Activated T-cell treated with anti-CD3 and anti-CD28 coated beads for 4 hours (primary cell): Measurements from ENCODE around the gene TNS3.

Experiments
- DNase-seq: peaks from one replicate; pipeline ENCODE4 v3.0.0-alpha.2; 2020

TNS3 gene

DNA sequence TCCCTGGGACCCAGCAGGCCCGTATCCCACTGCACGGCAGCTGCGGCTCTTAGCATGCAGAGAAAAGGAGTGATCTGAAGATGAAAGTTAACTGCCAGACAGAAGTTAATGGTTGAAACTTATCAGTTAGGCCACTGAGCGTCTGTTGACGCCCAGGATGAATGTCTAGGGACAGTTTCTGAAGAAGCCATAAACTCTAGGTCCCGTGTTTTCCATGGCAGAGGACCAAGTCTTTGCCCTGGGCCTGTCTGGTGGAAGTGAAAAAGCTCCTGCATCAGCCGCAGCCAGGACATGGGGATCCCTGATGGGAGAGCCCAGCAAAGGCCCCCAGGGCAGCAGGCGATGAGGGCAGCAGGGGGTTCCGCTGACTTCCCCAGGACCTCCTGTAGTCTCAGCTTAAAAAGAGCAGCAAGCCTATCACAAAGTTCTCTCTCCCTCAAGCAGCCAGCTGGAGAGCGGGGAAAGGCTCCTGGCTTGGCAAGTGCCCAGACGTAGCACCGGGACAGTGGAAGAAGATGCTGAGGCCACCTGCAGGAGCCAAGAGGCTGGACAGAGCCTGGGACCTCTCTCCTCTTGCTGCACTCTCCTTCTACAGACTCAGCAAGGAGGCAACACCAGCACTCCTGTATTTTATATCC lies 79.6 kb downstream of the TNS3 start:
- no peak for DNase-seq

GRCh38 chr7:47501406-47501805 lies 80.5 kb downstream of the TNS3 start:
- DNase-seq: no peak

DNA sequence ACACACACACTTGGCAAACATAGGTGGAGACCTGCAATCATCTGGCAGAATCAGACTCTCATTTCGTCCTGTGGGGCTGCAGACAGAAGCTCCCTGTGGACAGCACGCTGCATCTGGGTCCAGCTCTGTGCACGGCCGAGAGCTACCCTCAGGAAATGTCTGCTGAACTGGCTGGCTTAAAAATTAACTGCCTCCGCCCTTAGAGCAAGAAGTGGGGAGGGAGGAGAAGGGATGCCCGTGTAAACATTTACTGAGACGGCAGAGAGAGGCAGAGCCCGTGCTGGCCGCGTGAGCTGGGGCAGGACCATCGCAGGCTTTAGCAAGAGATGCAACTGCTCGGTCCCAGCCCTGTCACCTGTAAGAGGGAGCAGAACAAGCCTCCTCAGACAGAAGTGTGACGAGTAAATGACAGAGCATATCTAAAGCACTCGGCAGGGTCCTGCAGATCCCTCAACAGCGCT lies 81.8 kb downstream of the TNS3 start:
- DNase-seq: no peak

GRCh38 chr7:47498229-47499056 lies 83.5 kb downstream of the TNS3 start:
- DNase-seq: no peak

GRCh38 chr7:47497367-47498096 lies 84.4 kb downstream of the TNS3 start:
- DNase-seq: no peak

GRCh38 chr7:47496666-47497065 lies 85.2 kb downstream of the TNS3 start:
- DNase-seq: no peak

GRCh38 chr7:47496056-47496665 lies 85.8 kb downstream of the TNS3 start:
- DNase-seq: no peak

GRCh38 chr7:47493976-47494911 lies 87.7 kb downstream of the TNS3 start:
- no peak for DNase-seq

DNA sequence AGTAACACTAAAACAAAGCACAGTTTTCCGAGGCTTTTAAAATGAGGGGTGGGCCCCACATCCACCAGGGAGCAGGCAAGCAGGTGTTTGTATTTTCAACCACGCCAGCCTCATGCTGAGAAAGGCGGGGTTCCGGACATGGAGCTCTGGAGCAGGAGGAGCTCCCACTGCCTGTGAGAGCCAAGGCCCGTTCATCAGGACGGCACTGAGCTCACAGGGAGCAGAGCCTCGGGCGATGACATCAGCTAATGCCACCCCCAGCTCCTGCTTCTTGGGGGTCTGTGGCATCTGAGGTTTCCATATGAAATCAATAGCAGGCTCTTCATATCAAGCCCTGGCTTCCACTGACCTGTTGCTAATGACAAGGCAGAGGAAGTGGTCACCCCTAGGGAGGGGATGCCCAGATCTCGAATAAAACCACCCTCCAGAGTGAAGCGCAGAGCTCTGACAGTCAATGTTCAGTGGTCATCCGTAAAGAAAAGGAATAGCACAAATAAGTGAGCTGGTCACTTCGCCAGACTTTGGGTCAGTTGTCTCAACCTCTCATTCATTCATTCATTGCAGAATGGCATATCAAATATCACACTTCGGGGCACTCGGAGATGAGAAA lies 89.1 kb downstream of the TNS3 start:
- no peak for DNase-seq

GRCh38 chr7:47490501-47491265 lies 91.2 kb downstream of the TNS3 start:
- DNase-seq: no peak

DNA sequence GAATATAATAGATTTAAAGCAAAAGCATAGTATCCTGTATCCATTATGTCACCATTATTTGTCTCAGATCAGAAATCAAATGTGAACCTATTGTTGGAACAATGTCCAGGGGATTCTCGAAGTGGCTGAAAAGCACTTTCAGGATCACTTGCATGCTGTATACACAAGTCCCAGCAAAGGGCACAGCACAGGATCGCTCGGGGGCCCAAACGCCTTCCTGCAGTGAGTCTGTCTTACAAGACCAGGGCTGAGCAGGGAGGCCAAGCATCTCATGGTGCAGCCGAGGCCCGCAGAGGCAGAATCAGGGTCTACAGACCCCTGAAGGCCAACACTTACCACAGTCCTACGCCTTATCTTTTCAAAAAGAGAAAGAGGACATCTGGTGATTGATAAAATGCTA lies 92.3 kb downstream of the TNS3 start:
- DNase-seq: no peak

DNA sequence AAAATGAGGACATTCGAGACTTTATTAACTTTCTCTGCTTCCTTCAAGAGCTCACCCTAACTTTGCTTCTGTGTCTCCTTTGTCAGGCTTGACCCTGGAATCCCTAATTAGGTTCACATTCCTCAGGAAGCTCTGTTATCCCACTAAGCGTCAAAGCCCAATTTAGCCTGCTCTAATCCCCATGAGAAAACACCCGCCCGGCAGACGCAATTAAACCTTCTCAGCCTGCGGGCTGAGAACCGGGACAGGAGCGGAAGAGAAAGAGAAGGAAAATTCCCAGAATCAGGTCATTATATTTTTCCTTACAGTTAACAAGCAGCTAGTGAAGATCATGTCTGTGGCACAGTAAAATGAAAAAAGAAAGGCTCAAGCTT lies 93.0 kb downstream of the TNS3 start:
- no peak for DNase-seq

- DNase-seq: no peak
Measured at GRCh38 chr7:47488201-47488968, 93.5 kb downstream of the TNS3 start.

DNA sequence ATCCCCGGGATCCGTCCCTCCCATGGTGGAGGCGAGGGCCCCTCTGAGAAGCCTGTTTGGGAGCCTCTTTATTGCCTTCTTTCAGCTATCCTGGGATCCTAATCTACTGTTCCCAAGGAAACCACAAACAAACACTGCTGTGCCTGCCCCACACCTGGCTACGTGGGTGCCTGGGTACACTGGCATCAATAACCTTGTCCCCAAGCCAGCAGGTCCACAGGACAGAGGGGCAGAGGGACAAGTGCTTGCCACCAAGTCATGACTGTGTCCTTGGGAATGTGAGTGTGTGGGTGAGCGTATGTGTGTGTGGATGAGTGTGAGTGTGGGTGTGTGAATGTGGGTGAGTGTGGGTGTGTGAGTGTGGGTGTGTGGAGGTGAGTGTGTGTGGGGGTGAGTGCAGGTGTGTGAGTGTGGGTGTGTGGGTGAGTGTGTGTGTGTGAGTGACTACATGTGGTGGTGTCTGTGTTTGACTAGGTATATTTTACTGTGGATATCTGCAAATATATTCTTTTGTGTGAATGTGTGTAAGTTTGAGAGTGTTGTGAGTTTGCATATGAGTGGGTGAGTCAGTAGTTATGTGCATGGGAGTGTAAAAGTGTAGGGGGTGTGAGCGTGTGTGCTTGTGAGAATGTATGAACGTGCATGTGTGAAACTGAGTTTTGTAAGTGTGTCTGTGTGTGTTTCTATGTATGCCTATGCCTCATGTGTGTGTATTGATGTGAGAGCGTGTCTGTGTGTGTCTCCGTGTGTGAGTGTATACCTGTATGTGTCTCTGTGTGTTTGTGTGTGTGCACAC lies 96.1 kb downstream of the TNS3 start:
- DNase-seq: no peak

DNA sequence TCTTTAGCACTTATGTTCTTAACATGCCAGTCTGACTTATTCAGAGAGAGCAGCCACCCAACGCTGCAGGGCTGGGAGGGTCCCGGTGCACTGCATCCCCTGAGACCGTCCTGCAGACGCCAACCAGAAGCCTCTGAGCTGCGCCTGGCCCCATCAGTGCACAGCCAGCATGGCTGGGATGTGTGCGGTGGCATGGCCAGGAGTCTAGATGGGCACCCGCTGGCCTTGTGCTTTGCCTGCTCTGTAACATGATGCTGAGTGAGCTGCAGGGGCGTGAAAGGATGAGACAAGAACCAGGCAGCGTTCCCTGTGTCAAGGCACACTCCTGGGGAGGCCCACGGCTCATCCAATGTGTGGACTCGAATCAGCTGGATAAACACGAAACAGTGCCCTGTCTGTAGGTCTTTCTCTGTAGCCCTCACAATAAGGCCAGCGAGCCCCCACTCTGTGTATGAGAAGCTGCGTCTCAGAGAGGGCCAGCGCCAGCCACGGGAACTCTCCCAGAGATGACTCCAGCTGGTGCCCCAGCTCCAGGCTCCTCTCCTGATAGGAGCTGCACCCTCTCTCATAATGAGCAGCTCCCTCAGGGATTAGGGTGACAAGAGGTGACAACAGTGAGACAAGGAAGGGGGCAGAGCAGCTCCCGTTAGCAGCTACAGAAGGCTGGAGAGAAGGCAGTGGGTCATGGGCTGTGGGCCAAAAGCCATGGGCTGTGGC lies 96.8 kb downstream of the TNS3 start:
- DNase-seq: no peak

DNA sequence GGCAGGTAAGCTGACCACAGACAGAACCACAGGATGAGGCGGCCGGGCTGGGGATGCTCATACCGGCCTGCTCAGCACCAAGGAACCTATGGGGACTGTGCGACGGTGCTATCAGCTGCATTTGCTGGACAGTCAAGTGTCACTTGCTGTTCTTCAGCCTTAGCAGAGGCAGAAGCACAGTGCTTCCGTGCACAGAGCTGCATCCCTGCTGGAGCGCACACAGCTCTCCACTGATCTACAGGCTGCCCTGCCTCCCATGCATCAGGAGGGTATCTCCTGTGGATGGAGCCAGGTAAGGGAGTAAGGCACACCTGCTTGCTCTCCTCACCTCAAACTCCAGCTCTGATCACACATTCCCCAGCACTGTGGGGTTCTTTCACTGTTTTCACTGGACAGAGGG lies 97.5 kb downstream of the TNS3 start:
- no peak for DNase-seq

- no peak for DNase-seq
Measured at GRCh38 chr7:47483604-47484273, 98.2 kb downstream of the TNS3 start.
